K562 (cell line): ENCODE measurements around the gene PTPRT. TPM values are rescaled to one million over a fixed set of nuclear protein-coding genes. Genes with fewer than 3 reads are reported as not detected.

Experiments used
- ATAC-seq: fragments of 200-7000 bp; cut with Tn5 transposase; 3 replicates; pipeline ENCODE4 v1.9.1; 2020; ENCODE audit warnings: moderate library complexity
- BruUV-seq: library from RNA; stranded (reverse); fragments of 400-500 nt; replicated peaks from 2 replicates; lab custom pipeline; 2021; lab: Mats Ljungman, UMichigan
- CTCF ChIA-PET: fragments of 300-600 bp; formaldehyde crosslinking; extraction: SDS; loops from one replicate; lab custom pipeline; 2021; ENCODE audit warnings: low intra/inter-chr PET ratio; lab: Yijun Ruan, JAX
- POLR2A ChIA-PET: fragments of 300-600, 350-650 bp; sonication (Branson Sonifier 250); formaldehyde crosslinking; extraction: SDS; loops from one replicate; lab custom pipeline; 2021; ENCODE audit warnings: antibody characterized with exemption, inconsistent platforms; lab: Yijun Ruan, JAX
- DNase-seq, 4 experiments: peaks; one replicate each; pipeline versions ENCODE4 v3.0.0 to v3.0.0-alpha.2; 2011 to 2018; ENCODE audit warnings: low spot score in 3 of 4, mixed read lengths in 3 of 4; ENCODE audit errors: extremely low read depth in 1 of 4
- FAIRE-seq: peaks from 2 replicates; lab custom pipeline; 2011; peaks lifted over from hg19 to GRCh38; lab: Jason Lieb, UNC
- H2AFZ ChIP-seq: 2 replicates; pipeline ENCODE4 v1.6.0; 2011; ENCODE audit warnings: low read depth, low read length, control low read depth, inconsistent platforms
- H3K27ac ChIP-seq: fragments of 200-600 bp; 3 replicates; pipeline ENCODE4 v1.8.0; 2011; ENCODE audit warnings: low read depth, mild to moderate bottlenecking, control low read depth, inconsistent platforms, low read length, moderate library complexity, mixed read lengths; ENCODE audit errors: extremely low read depth
- H3K27me3 ChIP-seq, 2 experiments: fragments of 300-600 bp in 1 of 2; 2 replicates in 1 of 2; 3 replicates in 1 of 2; pipeline versions ENCODE4 v1.6.0 to v1.8.0; 2011; ENCODE audit warnings: inconsistent platforms in 2 of 2, low read length in 2 of 2, mild to moderate bottlenecking in 1 of 2, mixed read lengths in 1 of 2, moderate library complexity in 1 of 2; ENCODE audit not compliant: control insufficient read depth in 2 of 2, insufficient read depth in 2 of 2
- H3K36me3 ChIP-seq: fragments of 300-600 bp; 3 replicates; pipeline ENCODE4 v1.8.0; 2011; ENCODE audit warnings: mild to moderate bottlenecking, low read length, inconsistent platforms; ENCODE audit not compliant: control insufficient read depth, insufficient read depth
- H3K4me1 ChIP-seq, 2 experiments: fragments of 200-600 bp in 1 of 2; replicated peaks in 1 of 2; 2 replicates in 1 of 2; 3 replicates in 1 of 2; pipeline versions ENCODE4 v1.5.1 to v1.8.0; 2011; ENCODE audit warnings: inconsistent platforms in 2 of 2, low read length in 2 of 2, mild to moderate bottlenecking in 1 of 2, mixed read lengths in 1 of 2, moderate library complexity in 1 of 2; ENCODE audit not compliant: control insufficient read depth in 2 of 2, insufficient read depth in 2 of 2
- H3K4me2 ChIP-seq: 2 replicates; pipeline ENCODE4 v1.6.1; 2011; ENCODE audit warnings: low read length, control low read depth, inconsistent platforms, mixed read lengths; ENCODE audit not compliant: insufficient read depth
- H3K4me3 ChIP-seq: fragments of 200-600 bp; sonication (generic), shearing (Covaris generic); 2 replicates; pipeline ENCODE4 v1.5.1; 2016; ENCODE audit warnings: control low read depth, inconsistent platforms
- H3K79me2 ChIP-seq: fragments of 200-600 bp; 3 replicates; pipeline ENCODE4 v1.8.0; 2011; ENCODE audit warnings: low read length, inconsistent platforms; ENCODE audit not compliant: control insufficient read depth, insufficient read depth
- H3K9ac ChIP-seq, 2 experiments: 2 replicates each; pipeline versions ENCODE4 v1.6.0 to v1.6.1; 2011; ENCODE audit warnings: low read depth in 2 of 2, low read length in 2 of 2, control low read depth in 1 of 2, inconsistent platforms in 1 of 2, mild to moderate bottlenecking in 1 of 2, mixed read lengths in 1 of 2; ENCODE audit not compliant: insufficient read depth in 1 of 2
- H3K9me1 ChIP-seq: one replicate; pipeline ENCODE4 v1.6.0; 2011; ENCODE audit warnings: inconsistent platforms, mild to moderate bottlenecking, low read length, moderate library complexity; ENCODE audit not compliant: control insufficient read depth, insufficient read depth
- H3K9me3 ChIP-seq: replicated peaks from 2 replicates; pipeline ENCODE4 v1.5.1; 2011; ENCODE audit warnings: low read depth, low read length, inconsistent platforms; ENCODE audit not compliant: control insufficient read depth, insufficient read depth
- H4K20me1 ChIP-seq: replicated peaks from 2 replicates; pipeline ENCODE4 v1.6.1; 2011; ENCODE audit warnings: low read length, inconsistent platforms, mixed read lengths; ENCODE audit not compliant: control insufficient read depth, insufficient read depth
- HDGF ChIP-seq: fragments of 450-650 bp; IDR thresholded peaks from 2 replicates; pipeline ENCODE4 v1.6.1; 2016
- HMGN3 ChIP-seq: IDR thresholded peaks from 2 replicates; pipeline ENCODE4 v1.6.1; 2011; ENCODE audit warnings: borderline replicate concordance, low read depth, mild to moderate bottlenecking, mixed read lengths, low read length; ENCODE audit not compliant: insufficient read length; ENCODE audit errors: extremely low read depth
- ILF3 ChIP-seq: fragments of 450-650 bp; IDR thresholded peaks from 2 replicates; pipeline ENCODE4 v1.6.1; 2018; ENCODE audit warnings: antibody characterized with exemption, mild to moderate bottlenecking, moderate library complexity, borderline replicate concordance
- PHF20 ChIP-seq: fragments of 450-650 bp; IDR thresholded peaks from 2 replicates; pipeline ENCODE4 v1.6.1; 2018; ENCODE audit not compliant: partially characterized antibody
- PHF21A ChIP-seq: fragments of 450-650 bp; IDR thresholded peaks from 2 replicates; pipeline ENCODE4 v1.6.1; 2017; ENCODE audit warnings: low read depth, borderline replicate concordance
- RBBP5 ChIP-seq: fragments of 200-600 bp; sonication (generic); IDR thresholded peaks from 2 replicates; pipeline ENCODE4 v1.6.1; 2012; ENCODE audit warnings: borderline replicate concordance, mild to moderate bottlenecking, low read length, control low read depth, inconsistent platforms; ENCODE audit not compliant: insufficient read depth, poor library complexity, severe bottlenecking
- RFX7 ChIP-seq: fragments of 250-450 bp; sonication (Bioruptor Pico); IDR thresholded peaks from 2 replicates; pipeline ENCODE4 v1.5.1; 2021; ENCODE audit warnings: mild to moderate bottlenecking
- TRIM28 ChIP-seq: fragments of 450-650 bp; IDR thresholded peaks from 2 replicates; pipeline ENCODE4 v1.6.1; 2017
- WGBS: fragments of 100-300 bp; shearing (Covaris generic); methylation state at CpG from one replicate; pipeline ENCODE4 v1.1.6; 2016; ENCODE audit warnings: low coverage, mixed read lengths; ENCODE audit not compliant: insufficient coverage; ENCODE audit errors: missing lambda C conversion rate; 5-methylcytosine and 5-hydroxymethylcytosine counted together
- in situ Hi-C: fragments of 300-500 bp; cut with MboI; formaldehyde crosslinking; loops from 4 replicates; pipeline ENCODE4 v1.15.0; 2018; ENCODE audit warnings: inconsistent platforms, mixed read lengths
- intact Hi-C: fragments of 100-400 bp; cut with micrococcal nuclease; formaldehyde crosslinking; loops from 2 replicates; pipeline ENCODE4 v1.14.2; 2022
- polyA plus RNA-seq, 8 experiments: library from polyadenylated mRNA; depleted of rRNA in 4 of 8; stranded (reverse) in 5 of 8; unstranded in 3 of 8; fragments of >200 nt; fragmentation: Nextera tagmentation in 2 of 8; fragmentation: Illumina TruSeq in 1 of 8; extraction: Ambion mirVana in 2 of 8; extraction: Trizol in 1 of 8; gene quantifications; 2 replicates each; pipeline versions ENCODE4 v1.2.1 to v1.2.3, GENCODE V29; 2011 to 2014; ENCODE audit warnings: inconsistent platforms in 1 of 8, missing spikeins in 1 of 8
- total RNA-seq, 7 experiments: library from RNA; depleted of rRNA in 6 of 7; stranded (reverse); fragments of >200 nt in 6 of 7; fragmentation: Illumina TruSeq in 2 of 7; extraction: Trizol in 2 of 7; gene quantifications; 2 replicates each; pipeline versions ENCODE4 v1.2.1 to v1.2.3, GENCODE V29; 2011 to 2021; ENCODE audit warnings: low replicate concordance in 1 of 7

PTPRT gene
- total and polyA plus RNA-seq, 9 of the 15 experiments (the other 6 are each of a cell fraction or from before 2014, with no cell fraction given): not detected

- POLR2A ChIA-PET: no interaction called here
- no peak for DNase-seq
- no peak for FAIRE-seq
- H3K4me2 ChIP-seq: no peak overlapping the region
- no peaks in the 10 kb centered on the region for H3K36me3 ChIP-seq
- CTCF ChIA-PET: no interaction called here
- WGBS: 0% methylated on average over 1 of the region's 4 CpGs
- no peak for ATAC-seq
- intact Hi-C loops (no loop called here), in situ Hi-C loops (no loop called here)
- no peak overlapping the region for H3K27ac ChIP-seq
- no peak overlapping the region for H3K9ac ChIP-seq
- no peaks in the 10 kb centered on the region for H4K20me1 ChIP-seq
- BruUV-seq: no TSS peak
- H3K4me3 ChIP-seq: no peak overlapping the region
- no peaks in the 10 kb centered on the region for H3K9me1 ChIP-seq
- H3K9me3 ChIP-seq: no peaks in the 10 kb centered on the region
- no peaks in the 10 kb centered on the region for H3K79me2 ChIP-seq
- TF ChIP-seq TRIM28 (no peak), ILF3 (no peak), PHF20 (no peak), PHF21A (no peak), RBBP5 (no peak)
- H3K4me1 ChIP-seq: no peaks in the 10 kb centered on the region
- H3K27me3 ChIP-seq: no peaks in the 10 kb centered on the region
- H2AFZ ChIP-seq: no peak overlapping the region
These were observed 234.0 kb downstream of the PTPRT start for GRCh38 chr20:42955713-42956112.

DNA sequence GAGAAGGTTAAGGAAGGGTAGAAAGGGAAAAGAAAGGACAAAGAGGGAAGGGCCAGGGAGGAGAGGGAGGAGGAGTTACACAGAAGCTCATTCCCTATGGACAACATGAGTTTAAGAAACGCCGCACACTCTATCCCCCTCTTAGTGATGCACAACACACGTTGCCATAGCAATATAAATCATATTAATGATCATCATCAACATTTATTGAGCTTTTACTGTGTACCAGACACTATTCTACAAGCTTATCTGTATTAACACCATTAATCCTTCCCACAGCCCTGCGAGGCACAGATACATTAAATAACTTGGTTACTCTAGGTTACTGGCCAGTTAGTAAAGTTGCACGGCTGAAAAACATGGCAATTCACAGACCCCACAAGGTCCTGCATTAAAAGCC lies 234.8 kb downstream of the PTPRT start:
- FAIRE-seq (no peak), ATAC-seq (no peak), DNase-seq (no peak)
- no peaks in the 10 kb centered on the region for H3K9me1 ChIP-seq
- BruUV-seq: no TSS peak
- H3K79me2 ChIP-seq: no peaks in the 10 kb centered on the region
- H3K4me1 ChIP-seq: no peaks in the 10 kb centered on the region
- no peak overlapping the region for H3K4me2 ChIP-seq
- 2% methylated on average over 5 of the region's 5 CpGs for WGBS
- intact Hi-C loops (no loop called here), in situ Hi-C loops (no loop called here)
- no peaks in the 10 kb centered on the region for H4K20me1 ChIP-seq
- no peak overlapping the region for H3K4me3 ChIP-seq
- POLR2A ChIA-PET: no interaction called here
- no peak overlapping the region for H2AFZ ChIP-seq
- no peaks in the 10 kb centered on the region for H3K27me3 ChIP-seq
- H3K9ac ChIP-seq: no peak overlapping the region
- TF ChIP-seq RFX7 (CRISPR knock-in tag) (no peak), HMGN3 (no peak), HDGF (no peak)
- no peaks in the 10 kb centered on the region for H3K36me3 ChIP-seq
- CTCF ChIA-PET: no interaction called here
- H3K9me3 ChIP-seq: no peaks in the 10 kb centered on the region
- H3K27ac ChIP-seq: no peak overlapping the region
